HepG2 (cell line): ENCODE measurements around the gene RANBP2. TPM values are rescaled to one million over a fixed set of nuclear protein-coding genes. Genes with fewer than 3 reads are reported as not detected.

ENCODE experiments used
- ARHGAP35 ChIP-seq: sonication (generic); formaldehyde crosslinking; IDR thresholded peaks from 2 replicates; pipeline ENCODE4 v1.9.0; 2022; ENCODE audit warnings: mild to moderate bottlenecking, inconsistent platforms, moderate library complexity, missing genetic modification reagents, borderline replicate concordance
- ATF7-NPFF ChIP-seq: sonication (generic); formaldehyde crosslinking; IDR thresholded peaks from 2 replicates; pipeline ENCODE4 v1.8.1; 2023; ENCODE audit warnings: mild to moderate bottlenecking, low read depth, missing genetic modification reagents, moderate library complexity
- BORCS8-MEF2B ChIP-seq: sonication (generic); formaldehyde crosslinking; IDR thresholded peaks from 2 replicates; pipeline ENCODE4 v1.8.0; 2022; ENCODE audit warnings: mild to moderate bottlenecking, missing genetic modification reagents
- DNMT3B ChIP-seq: conservative IDR thresholded peaks from 2 replicates; pipeline ENCODE4 v1.6.1; 2016; ENCODE audit warnings: missing biosample characterization, control low read depth
- FOSL1 ChIP-seq: sonication (generic); formaldehyde crosslinking; IDR thresholded peaks from 2 replicates; pipeline ENCODE4 v1.9.0; 2021; ENCODE audit warnings: missing genetic modification reagents, borderline replicate concordance
- HMGA1 ChIP-seq: sonication (generic); formaldehyde crosslinking; conservative IDR thresholded peaks from 2 replicates; pipeline ENCODE4 v1.4.0; 2020; ENCODE audit warnings: missing genetic modification reagents
- HNRNPK ChIP-seq: fragments of 200-400 bp; formaldehyde crosslinking; IDR thresholded peaks from 2 replicates; pipeline ENCODE4 v1.6.1; 2018; ENCODE audit warnings: low read length, low read depth, moderate library complexity, mild to moderate bottlenecking; ENCODE audit not compliant: poor library complexity, severe bottlenecking
- JUNB ChIP-seq: sonication (generic); formaldehyde crosslinking; IDR thresholded peaks from 2 replicates; pipeline ENCODE4 v1.8.0; 2022; ENCODE audit warnings: missing genetic modification reagents, mild to moderate bottlenecking, borderline replicate concordance
- KDM4B ChIP-seq: sonication (generic); formaldehyde crosslinking; IDR thresholded peaks from 2 replicates; pipeline ENCODE4 v1.4.0; 2020; ENCODE audit warnings: missing genetic modification reagents
- KMT2A ChIP-seq: sonication (generic); formaldehyde crosslinking; IDR thresholded peaks from 2 replicates; pipeline ENCODE4 v1.4.0; 2020; ENCODE audit warnings: missing genetic modification reagents
- MAFK ChIP-seq, 2 experiments: IDR thresholded peaks in 1 of 2; conservative IDR thresholded peaks in 1 of 2; 2 replicates each; pipeline ENCODE4 v1.6.1; 2011; ENCODE audit warnings: improper control_type of control experiment in 2 of 2, low read length in 2 of 2
- SMC3 ChIP-seq: IDR thresholded peaks from 2 replicates; pipeline ENCODE4 v1.6.1; 2011; ENCODE audit warnings: low read length, improper control_type of control experiment
- ZFY ChIP-seq: sonication (generic); formaldehyde crosslinking; IDR thresholded peaks from 2 replicates; pipeline ENCODE4 v1.4.0; 2020; ENCODE audit warnings: missing genetic modification reagents
- ZNF138 ChIP-seq: sonication (generic); formaldehyde crosslinking; IDR thresholded peaks from 2 replicates; pipeline ENCODE4 v1.5.0; 2020; ENCODE audit warnings: mild to moderate bottlenecking, low read depth, missing genetic modification reagents
- ZNF546 ChIP-seq: sonication (generic); formaldehyde crosslinking; conservative IDR thresholded peaks from 2 replicates; pipeline ENCODE4 v1.8.1; 2023; ENCODE audit warnings: mild to moderate bottlenecking, missing genetic modification reagents
- ZNF550 ChIP-seq: sonication (generic); formaldehyde crosslinking; IDR thresholded peaks from 2 replicates; pipeline ENCODE4 v1.4.0; 2020; ENCODE audit warnings: mild to moderate bottlenecking, missing genetic modification reagents, borderline replicate concordance
- ZNF7 ChIP-seq: IDR thresholded peaks from 2 replicates; pipeline ENCODE4 v1.6.1; 2016; ENCODE audit warnings: missing biosample characterization, missing genetic modification reagents
- ZNF850 ChIP-seq: sonication (generic); formaldehyde crosslinking; conservative IDR thresholded peaks from 2 replicates; pipeline ENCODE4 v1.9.0; 2021; ENCODE audit warnings: mild to moderate bottlenecking, missing genetic modification reagents
- polyA plus RNA-seq, 8 experiments: library from polyadenylated mRNA; depleted of rRNA in 3 of 8; stranded (reverse) in 7 of 8; unstranded in 1 of 8; fragments of >200 nt; fragmentation: Illumina TruSeq in 4 of 8; extraction: Trizol in 4 of 8; gene quantifications; 2 replicates each; pipeline versions ENCODE4 v1.2.1 to v1.2.3, GENCODE V29; 2011 to 2016; ENCODE audit warnings: low read depth in 4 of 8, missing spikeins in 1 of 8, mixed read lengths in 1 of 8; ENCODE audit not compliant: insufficient read depth in 1 of 8
- total RNA-seq, 5 experiments: library from RNA; depleted of rRNA; stranded (reverse); fragments of >200 nt; fragmentation: Illumina TruSeq; extraction: Trizol; gene quantifications; 2 replicates each; pipeline ENCODE4 v1.2.3, GENCODE V29; 2016; ENCODE audit warnings: low read depth in 1 of 5
- TF ChIP-seq, protein P1 (sequence below): sonication (generic); formaldehyde crosslinking; IDR thresholded peaks from 2 replicates; pipeline ENCODE4 v1.8.0; 2022; ENCODE audit warnings: low read depth, missing genetic modification reagents
- TF ChIP-seq, protein P2 (sequence below): sonication (generic); formaldehyde crosslinking; IDR thresholded peaks from 2 replicates; pipeline ENCODE4 v1.4.0; 2020; ENCODE audit warnings: mild to moderate bottlenecking, missing genetic modification reagents

RANBP2 gene
- total and polyA plus RNA-seq, 2 of the 13 experiments (the other 11 are each of a cell fraction or from before 2014, with no cell fraction given), result 12.2 to 87.0 TPM

GRCh38 chr2:108786354-108787215 lies 67.3 kb downstream of the RANBP2 start, which contains the start of gene CCDC138 (continued):
- no peak for TF ChIP-seq ZNF550 (CRISPR knock-in tag)
- TF ChIP-seq, protein P1, sequence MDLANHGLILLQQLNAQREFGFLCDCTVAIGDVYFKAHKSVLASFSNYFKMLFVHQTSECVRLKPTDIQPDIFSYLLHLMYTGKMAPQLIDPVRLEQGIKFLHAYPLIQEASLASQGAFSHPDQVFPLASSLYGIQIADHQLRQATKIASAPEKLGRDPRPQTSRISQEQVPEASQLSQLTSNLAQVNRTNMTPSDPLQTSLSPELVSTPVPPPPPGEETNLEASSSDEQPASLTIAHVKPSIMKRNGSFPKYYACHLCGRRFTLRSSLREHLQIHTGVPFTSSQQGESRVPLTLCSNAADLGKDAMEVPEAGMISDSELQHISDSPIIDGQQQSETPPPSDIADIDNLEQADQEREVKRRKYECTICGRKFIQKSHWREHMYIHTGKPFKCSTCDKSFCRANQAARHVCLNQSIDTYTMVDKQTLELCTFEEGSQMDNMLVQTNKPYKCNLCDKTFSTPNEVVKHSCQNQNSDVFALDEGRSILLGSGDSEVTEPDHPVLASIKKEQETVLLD (CRISPR knock-in tag), result peak; percentile 60; the same call in 1 of the 2 replicates
- TF ChIP-seq BORCS8-MEF2B, result peak; percentile 81; the same call in 1 of the 2 replicates
- TF ChIP-seq MAFK (conservative IDR thresholded peaks at IDR 0.05 in 1 of 2, IDR thresholded peaks at IDR 0.05 in 1 of 2; ENCODE audit: low read length in 2 of 2), result peak; percentile 38 to 41; a peak in 3 of 4 replicates
- peak; percentile 77; the same call in 1 of the 2 replicates for TF ChIP-seq ARHGAP35 (CRISPR knock-in tag)
- TF ChIP-seq, protein P2, sequence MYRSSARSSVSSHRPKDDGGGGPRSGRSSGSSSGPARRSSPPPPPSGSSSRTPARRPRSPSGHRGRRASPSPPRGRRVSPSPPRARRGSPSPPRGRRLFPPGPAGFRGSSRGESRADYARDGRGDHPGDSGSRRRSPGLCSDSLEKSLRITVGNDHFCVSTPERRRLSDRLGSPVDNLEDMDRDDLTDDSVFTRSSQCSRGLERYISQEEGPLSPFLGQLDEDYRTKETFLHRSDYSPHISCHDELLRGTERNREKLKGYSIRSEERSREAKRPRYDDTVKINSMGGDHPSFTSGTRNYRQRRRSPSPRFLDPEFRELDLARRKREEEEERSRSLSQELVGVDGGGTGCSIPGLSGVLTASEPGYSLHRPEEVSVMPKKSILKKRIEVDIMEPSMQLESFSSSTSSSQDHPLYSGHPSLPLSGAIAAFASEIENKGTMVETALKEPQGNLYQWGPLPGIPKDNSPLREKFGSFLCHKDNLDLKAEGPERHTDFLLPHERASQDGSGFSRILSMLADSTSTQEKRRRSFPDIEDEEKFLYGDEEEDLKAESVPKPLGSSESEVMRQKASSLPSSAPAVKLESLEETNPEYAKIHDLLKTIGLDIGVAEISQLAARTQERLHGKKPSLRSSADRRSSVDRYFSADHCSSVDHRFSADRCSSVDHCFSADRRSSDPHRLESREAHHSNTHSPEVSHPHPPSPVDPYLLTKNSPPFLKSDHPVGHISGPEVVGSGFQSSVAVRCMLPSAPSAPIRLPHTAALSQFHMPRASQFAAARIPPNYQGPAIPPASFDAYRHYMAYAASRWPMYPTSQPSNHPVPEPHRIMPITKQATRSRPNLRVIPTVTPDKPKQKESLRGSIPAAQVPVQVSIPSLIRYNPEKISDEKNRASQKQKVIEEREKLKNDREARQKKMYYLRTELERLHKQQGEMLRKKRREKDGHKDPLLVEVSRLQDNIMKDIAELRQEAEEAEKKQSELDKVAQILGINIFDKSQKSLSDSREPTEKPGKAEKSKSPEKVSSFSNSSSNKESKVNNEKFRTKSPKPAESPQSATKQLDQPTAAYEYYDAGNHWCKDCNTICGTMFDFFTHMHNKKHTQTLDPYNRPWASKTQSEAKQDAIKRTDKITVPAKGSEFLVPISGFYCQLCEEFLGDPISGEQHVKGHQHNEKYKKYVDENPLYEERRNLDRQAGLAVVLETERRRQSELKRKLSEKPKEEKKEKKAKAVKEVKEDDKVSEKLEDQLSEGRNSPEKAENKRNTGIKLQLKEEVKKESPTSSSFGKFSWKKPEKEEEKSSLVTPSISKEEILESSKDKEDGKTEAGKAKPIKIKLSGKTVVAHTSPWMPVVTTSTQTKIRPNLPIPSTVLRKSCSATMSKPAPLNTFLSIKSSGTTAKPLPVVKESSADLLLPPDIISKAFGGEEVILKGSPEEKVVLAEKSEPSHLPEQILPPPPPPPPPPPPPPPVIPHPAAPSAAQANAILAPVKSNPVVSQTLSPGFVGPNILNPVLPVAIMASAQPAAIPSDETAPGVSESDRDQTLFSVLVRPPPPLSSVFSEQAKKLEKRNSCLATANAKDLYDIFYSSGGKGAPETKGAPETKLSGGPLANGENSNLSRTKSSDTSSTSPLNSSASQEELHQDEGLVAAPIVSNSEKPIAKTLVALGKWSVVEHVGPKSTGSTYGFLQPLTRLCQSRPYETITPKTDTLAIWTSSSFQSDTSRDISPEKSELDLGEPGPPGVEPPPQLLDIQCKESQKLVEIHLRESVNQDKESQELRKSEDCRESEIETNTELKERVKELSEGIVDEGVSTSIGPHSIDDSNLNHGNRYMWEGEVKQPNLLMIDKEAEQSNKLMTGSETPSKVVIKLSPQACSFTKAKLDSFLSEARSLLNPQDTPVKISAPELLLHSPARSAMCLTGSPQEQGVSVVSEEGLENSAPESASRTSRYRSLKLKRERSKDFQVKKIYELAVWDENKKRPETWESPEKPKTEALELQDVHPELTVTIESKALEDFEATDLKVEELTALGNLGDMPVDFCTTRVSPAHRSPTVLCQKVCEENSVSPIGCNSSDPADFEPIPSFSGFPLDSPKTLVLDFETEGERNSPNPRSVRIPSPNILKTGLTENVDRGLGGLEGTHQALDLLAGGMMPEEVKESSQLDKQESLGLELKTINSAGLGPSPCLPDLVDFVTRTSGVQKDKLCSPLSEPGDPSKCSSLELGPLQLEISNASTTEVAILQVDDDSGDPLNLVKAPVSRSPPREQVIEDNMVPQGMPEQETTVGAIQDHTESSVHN (CRISPR knock-in tag), result no peak
- TF ChIP-seq ZFY, result peak; percentile 96
- TF ChIP-seq KDM4B (CRISPR knock-in tag), result peak; percentile 38; the same call in 1 of the 2 replicates
- no peak for TF ChIP-seq JUNB (CRISPR knock-in tag)
- TF ChIP-seq HNRNPK, result peak; percentile 13
- TF ChIP-seq SMC3, result no peak
- TF ChIP-seq DNMT3B (CRISPR knock-in tag), result no peak
- no peak for TF ChIP-seq HMGA1 (CRISPR knock-in tag)
- peak; percentile 71; the same call in 1 of the 2 replicates for TF ChIP-seq ZNF546
- no peak for TF ChIP-seq ZNF850 (CRISPR knock-in tag)
- 0 out of 2 replicates have a peak, but pooled peaks have one; percentile 14 for TF ChIP-seq ZNF7
- TF ChIP-seq FOSL1 (CRISPR knock-in tag), result peak; percentile 23; the same call in 1 of the 2 replicates
- peak; percentile 93 for TF ChIP-seq ATF7-NPFF (CRISPR knock-in tag)
- TF ChIP-seq KMT2A, result peak; percentile 99
- TF ChIP-seq ZNF138 (CRISPR knock-in tag), result peak; percentile 95; the same call in 1 of the 2 replicates
